NCI-H2171 treated with DMSO at 0.1 percent for 48 hours (cell line): Measurements from ENCODE around the gene NCMAP.
"Not testable (repeated sequence)": the region's sequence is repeated elsewhere in the genome, so short reads cannot be mapped to it uniquely, and the experiment has no call there.

ENCODE experiments used
- DNase-seq: peaks from one replicate; lab custom pipeline; 2025; lab: John Stamatoyannopoulos, UW

Gene NCMAP

GRCh38 chr1:24541711-24542346 is 14.1 kb upstream of the NCMAP start:
- no peak for DNase-seq

- no peak for DNase-seq
Observed at GRCh38 chr1:24544239-24544638, 11.6 kb upstream of the NCMAP start.

GRCh38 chr1:24545662-24546061 is 10.2 kb upstream of the NCMAP start:
- no peak for DNase-seq

- no peak for DNase-seq
Observed at GRCh38 chr1:24547195-24547594, 8.7 kb upstream of the NCMAP start.

- DNase-seq = no peak
Observed at GRCh38 chr1:24548070-24548469, 7.8 kb upstream of the NCMAP start.

- DNase-seq = not testable (repeated sequence)
Observed at GRCh38 chr1:24549210-24549609, 6.7 kb upstream of the NCMAP start.

- no peak for DNase-seq
Observed at GRCh38 chr1:24551290-24551959, 4.5 kb upstream of the NCMAP start.

- no peak for DNase-seq
Observed at GRCh38 chr1:24551960-24552571, 3.8 kb upstream of the NCMAP start.

- no peak for DNase-seq
Observed at GRCh38 chr1:24553931-24554330, 2.0 kb upstream of the NCMAP start.

- no peak for DNase-seq
Observed at GRCh38 chr1:24554714-24555113, 1.2 kb upstream of the NCMAP start.

- DNase-seq = no peak
Observed at GRCh38 chr1:24556414-24556795, 518 bp downstream of the NCMAP start.

- no peak for DNase-seq
Observed at GRCh38 chr1:24557220-24557619, 1.3 kb downstream of the NCMAP start.

GRCh38 chr1:24557711-24558131 is 1.8 kb downstream of the NCMAP start:
- no peak for DNase-seq

- no peak for DNase-seq
Observed at GRCh38 chr1:24558455-24558854, 2.6 kb downstream of the NCMAP start.

- DNase-seq = no peak
Observed at GRCh38 chr1:24558902-24559791, 3.3 kb downstream of the NCMAP start.

GRCh38 chr1:24560361-24560760 is 4.5 kb downstream of the NCMAP start:
- DNase-seq = no peak

GRCh38 chr1:24562625-24563024 is 6.7 kb downstream of the NCMAP start:
- peak; percentile 93 for DNase-seq

- peak; percentile 17 for DNase-seq
Observed at GRCh38 chr1:24564695-24565094, 8.8 kb downstream of the NCMAP start.

- DNase-seq = no peak
Observed at GRCh38 chr1:24566236-24566867, 10.5 kb downstream of the NCMAP start.

GRCh38 chr1:24567792-24568388 is 12.0 kb downstream of the NCMAP start:
- no peak for DNase-seq

GRCh38 chr1:24568475-24568874 is 12.6 kb downstream of the NCMAP start:
- no peak for DNase-seq
